ENCODE data around the gene HMMR. TPM values are rescaled to one million over a fixed set of nuclear protein-coding genes. Genes with fewer than 3 reads are reported as not detected.
A peak's percentile ranks its signal among the peaks of the same experiment; 100 is the strongest.

Gene HMMR
- total and polyA plus RNA-seq, 2 donors from 2014 or later = 0.58 to 0.91 TPM

DNA sequence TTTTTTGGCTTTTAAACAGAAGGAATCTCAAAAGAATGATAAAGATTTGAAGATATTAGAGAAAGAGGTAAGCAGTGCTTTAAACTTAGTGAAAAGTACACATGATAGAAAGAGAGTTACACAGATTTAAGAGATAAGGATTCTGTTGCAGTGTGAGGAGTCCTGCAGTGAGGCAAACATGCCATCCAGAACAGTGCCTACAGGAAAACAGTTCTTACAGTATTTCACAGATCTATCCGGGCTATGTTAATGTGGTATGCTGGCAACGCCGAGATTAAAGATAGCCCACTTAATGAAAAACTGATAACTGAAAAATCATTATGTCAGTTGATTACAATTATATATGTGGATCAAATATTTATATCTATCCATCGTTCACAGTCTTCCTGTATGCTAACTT is 7.2 kb downstream of the HMMR start:
- DNase-seq = no peak
- no peak overlapping the region for H3K4me3 ChIP-seq (ENCODE audit: low read length in 3 of 3)
- FAIRE-seq = no peak
- H3K4me1 ChIP-seq (ENCODE audit: control insufficient read depth in 2 of 3, insufficient read depth in 2 of 3, low read depth in 1 of 3, low read length in 3 of 3) = no peaks in the 10 kb centered on the region
- intact Hi-C loops (cut with DNase I) = no loop called here
- no peaks in the 10 kb centered on the region for H3K9me3 ChIP-seq (ENCODE audit: control insufficient read depth in 2 of 3, insufficient read depth in 1 of 3, low read length in 3 of 3)
- H3K27me3 ChIP-seq (ENCODE audit: control insufficient read depth, insufficient read depth, low read length) = no peaks in the 10 kb centered on the region
- H3K27ac ChIP-seq (ENCODE audit: low read depth in 2 of 2, low read length in 2 of 2) = no peak overlapping the region
- H3K9ac ChIP-seq (ENCODE audit: low read length in 3 of 3) = no peak overlapping the region
- TF ChIP-seq, protein P1, sequence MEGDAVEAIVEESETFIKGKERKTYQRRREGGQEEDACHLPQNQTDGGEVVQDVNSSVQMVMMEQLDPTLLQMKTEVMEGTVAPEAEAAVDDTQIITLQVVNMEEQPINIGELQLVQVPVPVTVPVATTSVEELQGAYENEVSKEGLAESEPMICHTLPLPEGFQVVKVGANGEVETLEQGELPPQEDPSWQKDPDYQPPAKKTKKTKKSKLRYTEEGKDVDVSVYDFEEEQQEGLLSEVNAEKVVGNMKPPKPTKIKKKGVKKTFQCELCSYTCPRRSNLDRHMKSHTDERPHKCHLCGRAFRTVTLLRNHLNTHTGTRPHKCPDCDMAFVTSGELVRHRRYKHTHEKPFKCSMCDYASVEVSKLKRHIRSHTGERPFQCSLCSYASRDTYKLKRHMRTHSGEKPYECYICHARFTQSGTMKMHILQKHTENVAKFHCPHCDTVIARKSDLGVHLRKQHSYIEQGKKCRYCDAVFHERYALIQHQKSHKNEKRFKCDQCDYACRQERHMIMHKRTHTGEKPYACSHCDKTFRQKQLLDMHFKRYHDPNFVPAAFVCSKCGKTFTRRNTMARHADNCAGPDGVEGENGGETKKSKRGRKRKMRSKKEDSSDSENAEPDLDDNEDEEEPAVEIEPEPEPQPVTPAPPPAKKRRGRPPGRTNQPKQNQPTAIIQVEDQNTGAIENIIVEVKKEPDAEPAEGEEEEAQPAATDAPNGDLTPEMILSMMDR (IDR thresholded peaks at IDR 0.05; ENCODE audit: borderline replicate concordance, extremely low read depth, insufficient read depth) = no peak
- H3K36me3 ChIP-seq (ENCODE audit: control insufficient read depth in 2 of 3, insufficient read depth in 3 of 3, low read length in 3 of 3) = no peaks in the 10 kb centered on the region

DNA sequence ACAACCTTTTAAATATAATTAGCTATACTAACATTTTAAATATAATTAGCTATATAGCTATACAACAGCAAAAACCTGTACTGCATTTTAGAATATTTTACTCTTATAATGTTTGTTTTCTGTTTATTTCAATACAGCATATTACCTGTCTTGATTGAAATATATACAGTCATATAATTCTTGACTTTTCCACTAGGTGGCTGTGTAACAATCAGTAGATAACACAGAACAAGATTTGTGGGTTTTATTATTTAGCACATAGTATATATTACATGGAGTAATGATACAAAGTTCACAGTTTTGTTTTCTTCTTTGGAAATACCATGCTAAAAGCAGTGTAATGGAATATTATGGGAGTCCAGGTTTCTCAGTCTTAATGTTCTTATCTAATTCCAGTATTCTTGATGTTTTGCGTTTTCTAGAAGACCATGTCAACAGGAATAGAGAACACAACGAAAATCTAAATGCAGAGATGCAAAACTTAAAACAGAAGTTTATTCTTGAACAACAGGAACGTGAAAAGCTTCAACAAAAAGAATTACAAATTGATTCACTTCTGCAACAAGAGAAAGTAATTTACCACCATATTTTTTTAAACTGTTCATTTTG is 13.3 kb downstream of the HMMR start:
- Histone ChIP-seq H3K9ac (ENCODE audit: low read length in 3 of 3) (no peak overlapping the region), H3K36me3 (ENCODE audit: control insufficient read depth in 2 of 3, insufficient read depth in 3 of 3, low read length in 3 of 3) (no peaks in the 10 kb centered on the region), H3K9me3 (ENCODE audit: control insufficient read depth in 2 of 3, insufficient read depth in 1 of 3, low read length in 3 of 3) (no peaks in the 10 kb centered on the region), H3K4me3 (ENCODE audit: low read length in 3 of 3) (no peak overlapping the region), H3K27me3 (ENCODE audit: control insufficient read depth, insufficient read depth, low read length) (no peaks in the 10 kb centered on the region), H3K27ac (ENCODE audit: low read depth in 2 of 2, low read length in 2 of 2) (no peak overlapping the region), H3K4me1 (ENCODE audit: control insufficient read depth in 2 of 3, insufficient read depth in 2 of 3, low read depth in 1 of 3, low read length in 3 of 3) (no peaks in the 10 kb centered on the region)
- DNase-seq (no peak), FAIRE-seq (peak; percentile 66)
- intact Hi-C loops (cut with DNase I) = no loop called here
- TF ChIP-seq, protein P1 (IDR thresholded peaks at IDR 0.05; ENCODE audit: borderline replicate concordance, extremely low read depth, insufficient read depth) = peak; percentile 19

DNA sequence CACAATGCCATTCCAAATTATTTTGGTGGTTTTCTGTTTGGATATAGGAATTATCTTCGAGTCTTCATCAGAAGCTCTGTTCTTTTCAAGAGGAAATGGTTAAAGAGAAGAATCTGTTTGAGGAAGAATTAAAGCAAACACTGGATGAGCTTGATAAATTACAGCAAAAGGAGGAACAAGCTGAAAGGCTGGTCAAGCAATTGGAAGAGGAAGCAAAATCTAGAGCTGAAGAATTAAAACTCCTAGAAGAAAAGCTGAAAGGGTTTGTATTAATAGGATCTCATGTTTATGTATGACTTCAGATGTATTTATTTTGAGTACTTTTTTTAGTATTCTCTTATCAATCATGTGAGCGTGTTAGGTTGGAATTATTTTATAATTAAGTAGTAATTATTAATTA is 15.0 kb downstream of the HMMR start:
- Histone ChIP-seq H3K27ac (ENCODE audit: low read depth in 2 of 2, low read length in 2 of 2) (no peak overlapping the region), H3K27me3 (ENCODE audit: control insufficient read depth, insufficient read depth, low read length) (no peaks in the 10 kb centered on the region), H3K4me3 (ENCODE audit: low read length in 3 of 3) (no peak overlapping the region), H3K9ac (ENCODE audit: low read length in 3 of 3) (no peak overlapping the region), H3K9me3 (ENCODE audit: control insufficient read depth in 2 of 3, insufficient read depth in 1 of 3, low read length in 3 of 3) (no peaks in the 10 kb centered on the region), H3K36me3 (ENCODE audit: control insufficient read depth in 2 of 3, insufficient read depth in 3 of 3, low read length in 3 of 3) (no peaks in the 10 kb centered on the region), H3K4me1 (ENCODE audit: control insufficient read depth in 2 of 3, insufficient read depth in 2 of 3, low read depth in 1 of 3, low read length in 3 of 3) (no peaks in the 10 kb centered on the region)
- DNase-seq (no peak), FAIRE-seq (no peak)
- TF ChIP-seq, protein P1 (IDR thresholded peaks at IDR 0.05; ENCODE audit: borderline replicate concordance, extremely low read depth, insufficient read depth) = no peak
- intact Hi-C loops (cut with DNase I) = no loop called here

Data from kidney (tissue), 14 donors.